ENCODE measurements around the gene CFAP251. TPM values are rescaled to one million over a fixed set of nuclear protein-coding genes. Genes with fewer than 3 reads are reported as not detected.

The CFAP251 gene
- total RNA-seq, 4 donors from 2014 or later = 0.66 to 1.9 (median 0.87) TPM

- no peaks in the 10 kb centered on the region for H3K4me1 ChIP-seq
- WGBS = 94% methylated on average over 13 of the region's 17 CpGs
- no peak overlapping the region for H3K4me3 ChIP-seq
- no peaks in the 10 kb centered on the region for H3K27me3 ChIP-seq
- no peak overlapping the region for H3K27ac ChIP-seq (replicated peaks in 1 of 4)
- no peak for DNase-seq (ENCODE audit: extremely low spot score)
- intact Hi-C loops (cut with DNase I) = no loop called here
- TF ChIP-seq POLR2A (IDR thresholded peaks at IDR 0.05; ENCODE audit: low read depth) = no peak
- TF ChIP-seq POLR2AphosphoS5 (IDR thresholded peaks at IDR 0.05) = no peak
- no peak for TF ChIP-seq CTCF (IDR thresholded peaks at IDR 0.05)
- TF ChIP-seq EP300 (IDR thresholded peaks at IDR 0.05) = no peak
- peaks cover 0 to 6% (median 0%) of the 10 kb centered on the region in 4 donors for H3K9me3 ChIP-seq
- peaks cover 0 to 9% (median 4%) of the 10 kb centered on the region in 4 donors for H3K36me3 ChIP-seq
Measured at GRCh38 chr12:121933522-121934308, 15.3 kb downstream of the CFAP251 start.

- Histone ChIP-seq H3K27ac (replicated peaks in 1 of 4) (no peak overlapping the region), H3K4me3 (no peak overlapping the region), H3K9me3 (peaks cover 0 to 6% (median 0%) of the 10 kb centered on the region in 4 donors), H3K27me3 (no peaks in the 10 kb centered on the region), H3K36me3 (peaks cover 0 to 9% (median 4%) of the 10 kb centered on the region in 4 donors), H3K4me1 (no peaks in the 10 kb centered on the region)
- TF ChIP-seq CTCF (IDR thresholded peaks at IDR 0.05) (no peak), POLR2AphosphoS5 (IDR thresholded peaks at IDR 0.05) (no peak), EP300 (IDR thresholded peaks at IDR 0.05) (no peak), POLR2A (IDR thresholded peaks at IDR 0.05; ENCODE audit: low read depth) (no peak)
- intact Hi-C loops (cut with DNase I) = no loop called here
- 100% methylated on average over 2 of the region's 2 CpGs for WGBS
- DNase-seq (ENCODE audit: extremely low spot score) = no peak
Measured at GRCh38 chr12:121934309-121934664, 15.9 kb downstream of the CFAP251 start.

- intact Hi-C loops (cut with DNase I) = no loop called here
- Histone ChIP-seq H3K4me1 (no peaks in the 10 kb centered on the region), H3K27me3 (no peaks in the 10 kb centered on the region), H3K9me3 (peaks cover 0 to 6% (median 0%) of the 10 kb centered on the region in 4 donors), H3K36me3 (peaks cover 0 to 9% (median 6%) of the 10 kb centered on the region in 4 donors), H3K4me3 (no peak overlapping the region), H3K27ac (replicated peaks in 1 of 4) (no peak overlapping the region)
- TF ChIP-seq POLR2AphosphoS5 (IDR thresholded peaks at IDR 0.05) = no peak
- no peak for TF ChIP-seq CTCF (IDR thresholded peaks at IDR 0.05)
- no peak for TF ChIP-seq POLR2A (IDR thresholded peaks at IDR 0.05; ENCODE audit: low read depth)
- no peak for TF ChIP-seq EP300 (IDR thresholded peaks at IDR 0.05)
- 95% methylated on average over 7 of the region's 7 CpGs for WGBS
- DNase-seq (ENCODE audit: extremely low spot score) = no peak
Measured at GRCh38 chr12:121937654-121938053, 19.3 kb downstream of the CFAP251 start.

GRCh38 chr12:121939186-121939585 lies 20.8 kb downstream of the CFAP251 start:
- H3K4me1 ChIP-seq = no peaks in the 10 kb centered on the region
- no peak overlapping the region for H3K27ac ChIP-seq (replicated peaks in 1 of 4)
- no peaks in the 10 kb centered on the region for H3K27me3 ChIP-seq
- no peak for DNase-seq (ENCODE audit: extremely low spot score)
- intact Hi-C loops (cut with DNase I) = no loop called here
- no peak overlapping the region for H3K4me3 ChIP-seq
- 66% methylated on average over 7 of the region's 7 CpGs for WGBS
- peaks cover 0 to 7% (median 4%) of the 10 kb centered on the region in 4 donors for H3K36me3 ChIP-seq
- H3K9me3 ChIP-seq = peaks cover 0 to 6% (median 0%) of the 10 kb centered on the region in 4 donors
- TF ChIP-seq EP300 (IDR thresholded peaks at IDR 0.05) (no peak), CTCF (IDR thresholded peaks at IDR 0.05) (no peak), POLR2AphosphoS5 (IDR thresholded peaks at IDR 0.05) (no peak), POLR2A (IDR thresholded peaks at IDR 0.05; ENCODE audit: low read depth) (no peak)
